Measurements from ENCODE around the gene RPP30. TPM values are rescaled to one million over a fixed set of nuclear protein-coding genes. Genes with fewer than 3 reads are reported as not detected.
A peak's percentile ranks its signal among the peaks of the same experiment; 100 is the strongest.
"Not testable (repeated sequence)": the region's sequence is repeated elsewhere in the genome, so short reads cannot be mapped to it uniquely, and the experiment has no call there.

The RPP30 gene
- polyA plus RNA-seq, 6 donors from 2014 or later: 21.6 to 57.4 (median 50.7) TPM

DNA sequence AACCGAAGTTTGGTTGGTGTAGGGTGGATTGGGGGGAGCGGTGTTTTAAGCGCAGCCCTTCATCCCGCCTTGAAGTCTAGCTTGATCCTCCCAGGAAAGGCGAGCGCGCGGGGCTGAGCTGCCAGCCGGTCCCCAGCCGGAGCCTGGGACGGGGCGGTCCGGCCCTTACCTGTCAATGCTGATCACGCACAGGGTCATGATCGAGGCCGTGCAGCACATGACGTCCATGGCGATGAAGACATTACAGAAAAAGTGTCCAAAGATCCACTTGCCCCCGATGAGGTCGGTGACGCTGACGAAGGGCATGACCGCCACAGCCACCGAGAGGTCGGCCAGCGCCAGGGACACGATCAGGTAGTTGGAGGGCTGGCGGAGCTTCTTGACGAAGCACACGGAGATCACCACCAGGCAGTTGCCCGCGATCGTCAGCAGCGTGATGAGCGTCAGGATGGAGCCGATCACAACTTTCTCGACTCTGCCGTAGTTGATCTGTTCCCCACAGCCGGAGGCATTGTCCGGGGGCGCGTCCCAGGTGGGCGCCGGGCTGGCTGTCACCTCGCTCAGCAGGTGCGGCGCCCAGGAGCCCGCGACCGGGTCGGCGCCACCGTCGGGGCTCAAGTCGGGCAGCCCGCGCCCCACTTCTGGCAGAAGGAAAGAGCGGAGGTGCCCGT is 14.7 kb upstream of the RPP30 start:
- Mint-ChIP-seq H3K27ac (peak overlapping the region in 4 of 6 donors; percentile 48 to 75 (median 58)), H3K9me3 (peaks cover 0 to 3% (median 1%) of the 10 kb centered on the region in 7 donors), H3K27me3 (peaks cover 30 to 42% (median 37%) of the 10 kb centered on the region in 3 donors), H3K4me3 (peak overlapping the region; percentile 81 to 97 (median 89)), H3K36me3 (peaks cover 0 to 4% of the 10 kb centered on the region in 2 donors), H3K4me1 (peaks cover 7 to 14% (median 14%) of the 10 kb centered on the region in 3 donors)
- DNase-seq (no peak), ATAC-seq (ENCODE audit: low read depth in 2 of 2) (peak; percentile 16 to 25)

DNA sequence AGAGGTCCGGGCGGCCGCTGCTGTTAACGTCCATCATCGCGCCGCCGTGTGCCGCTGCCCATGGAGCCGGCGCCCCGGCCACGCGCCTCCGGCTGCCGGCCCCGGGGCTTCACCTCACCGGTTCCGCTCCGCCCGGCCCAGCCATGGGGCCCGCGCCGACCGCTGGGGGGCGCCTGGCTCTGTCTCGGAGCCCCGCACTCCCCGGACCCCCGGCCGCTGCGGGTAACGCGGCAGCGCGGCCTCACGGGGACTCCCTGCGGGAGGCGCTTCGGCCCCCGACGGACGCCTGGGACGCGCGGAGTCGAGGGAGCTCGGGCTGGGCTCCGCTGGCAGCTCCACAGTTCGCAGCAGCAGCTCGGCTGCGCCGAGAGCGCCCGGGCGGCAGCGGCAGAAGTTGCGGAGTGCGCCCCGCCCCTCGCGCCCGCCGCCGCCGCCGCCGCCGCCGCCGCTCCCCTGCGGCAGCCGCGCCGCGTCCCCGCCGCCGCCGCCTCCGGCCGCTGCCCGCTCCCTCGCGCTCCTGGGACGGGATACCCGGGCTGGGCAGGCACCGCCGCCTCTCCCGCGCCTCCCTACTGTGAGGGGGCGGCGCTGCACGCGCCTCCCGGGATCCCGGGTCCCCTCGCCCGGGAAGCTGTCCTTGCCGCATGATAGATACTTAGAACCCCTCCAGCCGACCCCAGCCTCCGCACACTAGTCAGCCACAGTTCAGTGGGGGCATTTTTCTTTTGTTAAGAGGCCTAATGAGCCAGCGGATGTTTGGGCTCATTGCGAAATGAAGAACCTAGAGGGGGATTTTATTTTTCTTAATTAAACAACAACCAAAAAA is 13.9 kb upstream of the RPP30 start, which contains the start of gene HTR7:
Gene HTR7 (minus strand): TSS at position 405 of the 826 bp plus-strand sequence. CDS start 368 bp downstream, at position 37.
- Mint-ChIP-seq H3K27ac (peak within 1 kb of the TSS in 5 of 6 donors; percentile 66 to 98 (median 81)), H3K27me3 (peaks cover 24 to 37% (median 33%) of the 10 kb centered on the region in 3 donors), H3K9me3 (peaks cover 0 to under 1% (median 0%) of the 10 kb centered on the region in 7 donors), H3K4me1 (peaks cover 7 to 14% (median 14%) of the 10 kb centered on the region in 3 donors), H3K4me3 (peak within 1 kb of the TSS; percentile 90 to 99 (median 94)), H3K36me3 (peaks cover 0 to 4% of the 10 kb centered on the region in 2 donors)
- DNase-seq (peak; percentile 73), ATAC-seq (ENCODE audit: low read depth in 2 of 2) (peak; percentile 85 to 89)

GRCh38 chr10:90858461-90858968 is 13.3 kb upstream of the RPP30 start:
- peak overlapping the region in 3 of 6 donors; percentile 81 to 98 (median 91) for H3K27ac Mint-ChIP-seq
- ATAC-seq (ENCODE audit: low read depth in 2 of 2): no peak
- no peak for DNase-seq

GRCh38 chr10:90859321-90859751 is 12.4 kb upstream of the RPP30 start:
- DNase-seq: no peak
- Mint-ChIP-seq H3K9me3 (no peaks in the 10 kb centered on the region), H3K27me3 (peaks cover 28 to 37% (median 34%) of the 10 kb centered on the region in 3 donors)

More at GRCh38 chr10:90858461-90858968, 13.3 kb upstream of the RPP30 start:
- H3K4me1 Mint-ChIP-seq: peaks cover 7 to 14% (median 14%) of the 10 kb centered on the region in 3 donors
- peaks cover 28 to 38% (median 37%) of the 10 kb centered on the region in 3 donors for H3K27me3 Mint-ChIP-seq
- H3K9me3 Mint-ChIP-seq: no peaks in the 10 kb centered on the region
- peak overlapping the region; percentile 90 to 99 (median 93) for H3K4me3 Mint-ChIP-seq
- H3K36me3 Mint-ChIP-seq: peaks cover 0 to 4% of the 10 kb centered on the region in 2 donors

GRCh38 chr10:90860790-90861189 is 11.0 kb upstream of the RPP30 start:
- ATAC-seq (ENCODE audit: low read depth in 2 of 2) (no peak), DNase-seq (no peak)
- Mint-ChIP-seq H3K4me1 (peaks cover 7 to 14% (median 14%) of the 10 kb centered on the region in 3 donors), H3K27ac (no peak overlapping the region), H3K9me3 (no peaks in the 10 kb centered on the region), H3K36me3 (no peaks in the 10 kb centered on the region), H3K27me3 (peaks cover 20 to 31% (median 25%) of the 10 kb centered on the region in 3 donors), H3K4me3 (no peak overlapping the region)

More at GRCh38 chr10:90859321-90859751, 12.4 kb upstream of the RPP30 start:
- Mint-ChIP-seq H3K4me3 (peak overlapping the region in 2 of 8 donors; percentile 90), H3K36me3 (peaks cover 0 to 2% of the 10 kb centered on the region in 2 donors), H3K27ac (no peak overlapping the region), H3K4me1 (peaks cover 7 to 14% (median 14%) of the 10 kb centered on the region in 3 donors)
- no peak for ATAC-seq (ENCODE audit: low read depth in 2 of 2)

GRCh38 chr10:90862908-90863514 is 8.8 kb upstream of the RPP30 start:
- DNase-seq (peak; percentile 25), ATAC-seq (ENCODE audit: low read depth in 2 of 2) (no peak)
- H3K4me1 Mint-ChIP-seq: peaks cover 4 to 6% (median 6%) of the 10 kb centered on the region in 3 donors
- H3K9me3 Mint-ChIP-seq: no peaks in the 10 kb centered on the region
- peaks cover 28 to 43% (median 38%) of the 10 kb centered on the region in 3 donors for H3K27me3 Mint-ChIP-seq
- H3K4me3 Mint-ChIP-seq: no peak overlapping the region
- no peak overlapping the region for H3K27ac Mint-ChIP-seq
- H3K36me3 Mint-ChIP-seq: no peaks in the 10 kb centered on the region

GRCh38 chr10:90865401-90865800 is 6.4 kb upstream of the RPP30 start:
- H3K36me3 Mint-ChIP-seq: peaks cover 0 to 7% of the 10 kb centered on the region in 2 donors
- ATAC-seq (ENCODE audit: low read depth in 2 of 2): no peak
- H3K27me3 Mint-ChIP-seq: peaks cover 42 to 58% (median 56%) of the 10 kb centered on the region in 3 donors
- DNase-seq: peak; percentile 14
- no peak overlapping the region for H3K27ac Mint-ChIP-seq
- H3K4me1 Mint-ChIP-seq: peaks cover 0 to 1% (median 0%) of the 10 kb centered on the region in 3 donors
- H3K4me3 Mint-ChIP-seq: no peak overlapping the region
- H3K9me3 Mint-ChIP-seq: peaks cover 0 to 12% (median 3%) of the 10 kb centered on the region in 7 donors

DNA sequence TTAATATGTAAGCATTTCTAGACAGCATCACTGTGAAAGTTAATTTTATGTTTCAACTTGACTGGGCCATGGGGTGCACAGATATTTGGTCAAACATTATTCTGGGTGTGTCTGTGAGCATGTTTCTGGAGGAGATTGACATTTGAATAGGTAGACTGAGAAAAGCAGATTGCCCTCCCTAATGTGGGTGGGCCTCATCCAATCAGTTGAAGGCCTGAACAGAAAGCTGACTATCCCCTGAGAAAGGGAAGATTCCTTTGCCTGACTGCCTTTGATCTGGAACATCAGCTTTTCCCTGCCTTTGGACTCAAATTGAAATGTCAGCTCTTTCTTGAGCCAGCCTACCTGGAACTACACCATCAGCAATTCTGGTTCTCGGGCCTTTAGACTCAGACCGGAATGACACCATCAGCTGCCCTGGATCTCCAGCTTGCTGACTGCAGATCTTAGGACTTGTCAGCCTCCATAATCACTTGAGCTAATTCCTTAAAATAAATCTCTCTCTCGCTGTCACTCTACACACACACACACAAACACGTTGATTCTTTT is 5.7 kb upstream of the RPP30 start:
- Mint-ChIP-seq H3K36me3 (peaks cover 0 to 7% of the 10 kb centered on the region in 2 donors), H3K27me3 (peaks cover 42 to 58% (median 56%) of the 10 kb centered on the region in 3 donors), H3K9me3 (peaks cover 0 to 12% (median 3%) of the 10 kb centered on the region in 7 donors), H3K27ac (no peak overlapping the region), H3K4me3 (no peak overlapping the region), H3K4me1 (peaks cover 4 to 8% (median 5%) of the 10 kb centered on the region in 3 donors)
- no peak for ATAC-seq (ENCODE audit: low read depth in 2 of 2)
- no peak for DNase-seq

DNA sequence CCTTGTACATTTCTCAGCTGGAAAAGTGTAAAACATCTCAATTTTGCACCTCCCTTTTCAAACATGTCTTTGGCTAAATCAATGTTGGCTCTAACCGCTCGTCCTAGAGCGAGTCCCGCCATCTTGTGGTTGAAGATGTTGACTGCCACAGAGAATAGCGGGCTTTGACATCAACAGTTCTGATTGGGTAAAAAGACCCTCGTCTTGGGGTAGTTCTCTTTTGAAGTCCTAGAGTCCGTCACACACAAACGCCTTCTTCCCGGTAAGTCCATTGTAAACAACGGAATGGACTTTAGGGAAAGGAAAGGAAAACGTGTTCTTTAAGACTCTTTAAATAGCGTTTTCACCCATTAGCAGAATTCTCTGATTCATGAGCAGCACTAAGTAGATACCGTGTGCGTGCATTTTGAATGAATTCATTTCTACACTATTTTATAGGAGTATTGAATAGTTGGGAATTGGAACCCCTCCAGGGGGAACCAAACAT is 452 bp upstream of the RPP30 start:
- H3K27me3 Mint-ChIP-seq: peaks cover 23 to 33% (median 33%) of the 10 kb centered on the region in 3 donors
- H3K4me3 Mint-ChIP-seq: peak overlapping the region; percentile 86 to 100 (median 97)
- H3K4me1 Mint-ChIP-seq: peaks cover 27 to 34% (median 30%) of the 10 kb centered on the region in 3 donors
- H3K36me3 Mint-ChIP-seq: peaks cover 6 to 14% of the 10 kb centered on the region in 2 donors
- peak; percentile 65 to 66 for ATAC-seq (ENCODE audit: low read depth in 2 of 2)
- H3K27ac Mint-ChIP-seq: peak overlapping the region; percentile 78 to 96 (median 92)
- DNase-seq: peak; percentile 47
- peaks cover 0 to 12% (median 3%) of the 10 kb centered on the region in 7 donors for H3K9me3 Mint-ChIP-seq

DNA sequence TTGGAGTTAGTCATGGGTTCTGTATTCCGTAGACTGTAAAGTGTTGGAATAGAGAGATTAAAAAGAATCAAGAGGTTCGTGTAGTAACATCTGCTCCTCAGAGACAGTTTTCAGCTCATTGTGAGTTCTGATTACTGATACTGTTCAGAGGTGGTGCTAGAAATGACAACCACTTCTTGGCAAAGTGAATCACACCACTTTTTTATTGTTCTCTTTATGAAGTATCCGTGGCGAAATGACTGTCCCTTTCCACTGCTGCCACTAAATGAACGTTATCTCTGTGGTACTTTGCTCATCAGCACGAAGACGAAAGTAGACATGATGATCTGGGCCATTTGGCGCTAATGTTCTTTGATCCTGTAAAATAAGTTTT is 860 bp downstream of the RPP30 start:
- Mint-ChIP-seq H3K4me1 (peaks cover 27 to 34% (median 30%) of the 10 kb centered on the region in 3 donors), H3K27ac (peak overlapping the region in 4 of 6 donors; percentile 87 to 96 (median 94)), H3K4me3 (peak overlapping the region; percentile 86 to 100 (median 97)), H3K9me3 (peaks cover 0 to 12% (median 3%) of the 10 kb centered on the region in 7 donors), H3K27me3 (peaks cover 13 to 20% (median 20%) of the 10 kb centered on the region in 3 donors), H3K36me3 (peaks cover 11 to 18% of the 10 kb centered on the region in 2 donors)
- ATAC-seq (ENCODE audit: low read depth in 2 of 2) (no peak), DNase-seq (no peak)

DNA sequence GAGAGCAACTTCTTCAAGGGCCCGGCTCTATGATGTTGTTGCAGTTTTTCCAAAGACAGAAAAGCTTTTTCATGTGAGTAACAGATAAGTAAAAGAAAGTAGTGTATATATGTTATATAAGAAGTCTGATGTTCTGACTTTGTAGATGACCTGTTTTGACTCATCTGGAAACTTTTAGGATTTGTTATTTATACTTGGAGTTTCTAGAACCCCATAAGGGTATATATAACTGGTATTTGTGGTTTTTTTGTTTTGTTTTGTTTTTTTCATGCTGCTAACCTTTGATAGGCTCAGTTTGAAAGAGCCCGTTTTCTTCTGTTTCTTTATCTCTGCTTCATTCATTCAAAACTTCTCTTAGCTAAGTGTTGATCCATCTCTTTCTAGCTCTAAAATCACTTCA is 7.3 kb downstream of the RPP30 start:
- no peak for ATAC-seq (ENCODE audit: low read depth in 2 of 2)
- H3K9me3 Mint-ChIP-seq: no peaks in the 10 kb centered on the region
- H3K27ac Mint-ChIP-seq: no peak overlapping the region
- peaks cover 3 to 6% (median 4%) of the 10 kb centered on the region in 3 donors for H3K4me1 Mint-ChIP-seq
- H3K36me3 Mint-ChIP-seq: peaks cover 11 to 15% of the 10 kb centered on the region in 2 donors
- H3K4me3 Mint-ChIP-seq: no peak overlapping the region
- H3K27me3 Mint-ChIP-seq: no peaks in the 10 kb centered on the region
- DNase-seq: no peak

- H3K27ac Mint-ChIP-seq: peak overlapping the region in 1 of 6 donors; percentile 22
- H3K4me3 Mint-ChIP-seq, H3K27me3 Mint-ChIP-seq, H3K9me3 Mint-ChIP-seq, H3K4me1 Mint-ChIP-seq: not testable (repeated sequence)
- peaks cover 11 to 22% of the 10 kb centered on the region in 2 donors for H3K36me3 Mint-ChIP-seq
- peak; percentile 12 to 35 for ATAC-seq (ENCODE audit: low read depth in 2 of 2)
- peak; percentile 24 for DNase-seq
Observed at GRCh38 chr10:90880059-90880719, 8.4 kb downstream of the RPP30 start.
